Prostate gland (tissue), 2 donors: ENCODE data around the gene ATOH1. TPM values are rescaled to one million over a fixed set of nuclear protein-coding genes. Genes with fewer than 3 reads are reported as not detected.
A peak's percentile ranks its signal among the peaks of the same experiment; 100 is the strongest.

Experiments used
- DNase-seq: peaks from one replicate; pipeline ENCODE4 v3.0.0-alpha.2; 2019; ENCODE audit warnings: low spot score
- H3K27ac ChIP-seq, 2 donors: fragments of 200-600 bp; sonication (generic); 2 replicates each; pipeline ENCODE4 v1.5.1; 2017 to 2019
- H3K27me3 ChIP-seq: fragments of 200-600 bp; sonication (generic); replicated peaks from 2 replicates; pipeline ENCODE4 v1.5.1; 2019; ENCODE audit not compliant: insufficient read depth
- H3K36me3 ChIP-seq, 2 donors: fragments of 200-600 bp; sonication (generic); 1 replicate in 1 of 2; 2 replicates in 1 of 2; pipeline versions ENCODE4 v1.5.1 to v1.8.1; 2017 to 2019
- H3K4me1 ChIP-seq: fragments of 200-600 bp; sonication (generic); replicated peaks from 2 replicates; pipeline ENCODE4 v1.5.1; 2019
- H3K4me3 ChIP-seq, 2 donors: fragments of 200-600 bp; sonication (generic); 2 replicates each; pipeline ENCODE4 v1.5.1; 2017 to 2019
- H3K9me3 ChIP-seq: fragments of 200-600 bp; sonication (generic); 2 replicates; pipeline ENCODE4 v1.5.1; 2017
- POLR2A ChIP-seq: fragments of 450-650 bp; IDR thresholded peaks from one replicate; pipeline ENCODE4 v1.6.1; 2016; ENCODE audit warnings: antibody characterized with exemption, mild to moderate bottlenecking
- POLR2AphosphoS5 ChIP-seq: sonication (generic); formaldehyde crosslinking; IDR thresholded peaks from one replicate; pipeline ENCODE4 v1.6.1; 2017; ENCODE audit warnings: antibody characterized with exemption
- WGBS: methylation state at CpG from one replicate; pipeline ENCODE4 v1.1.5; 2018; 5-methylcytosine and 5-hydroxymethylcytosine counted together
- intact Hi-C: fragments of 100-400 bp; cut with DNase I; formaldehyde crosslinking; loops from one replicate; pipeline ENCODE4 v1.14.2; 2022
- small RNA-seq, 2 donors: library from RNA; depleted of rRNA; stranded (forward); fragments of <200 nt; gene quantifications; one replicate each; pipeline ENCODE3, GENCODE V24; 2016
- total RNA-seq, 2 donors: library from RNA; depleted of rRNA; stranded (reverse); fragments of >200 nt; gene quantifications; one replicate each; pipeline ENCODE4 v1.1.0, GENCODE V29; 2016
- TF ChIP-seq, protein P1 (sequence below), 4 experiments: fragments of 200-600 bp in 2 of 4; fragments of 450-650 bp in 2 of 4; sonication (generic) in 2 of 4; IDR thresholded peaks; 1 replicate in 3 of 4; 2 replicates in 1 of 4; pipeline ENCODE4 v1.5.1; 2016 to 2019; ENCODE audit warnings: antibody characterized with exemption in 4 of 4, mild to moderate bottlenecking in 2 of 4, moderate library complexity in 2 of 4

The ATOH1 gene
- total RNA-seq, 2 donors from 2014 or later, result not detected

DNA sequence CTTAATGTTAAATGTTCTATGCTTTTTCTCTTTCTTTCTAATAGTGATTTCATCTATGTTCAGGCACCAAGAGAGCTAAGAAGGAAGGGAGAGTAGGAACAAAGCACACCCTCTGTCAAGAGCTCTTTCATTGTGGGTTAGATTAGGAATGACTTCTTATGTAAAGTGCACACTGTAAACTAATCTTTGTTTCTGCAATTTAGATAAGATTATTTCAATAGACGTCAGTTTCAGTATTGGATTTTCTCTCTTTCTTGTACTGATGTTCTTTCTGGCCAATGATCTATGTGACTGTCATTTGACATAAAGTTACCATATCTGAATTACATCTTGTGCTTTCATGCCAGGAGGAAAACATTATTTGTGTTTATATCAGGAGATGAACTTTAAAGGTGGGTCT lies 48.2 kb downstream of the ATOH1 start:
- no peak overlapping the region for H3K4me3 ChIP-seq
- intact Hi-C loops, result no loop called here
- no peaks in the 10 kb centered on the region for H3K4me1 ChIP-seq
- H3K36me3 ChIP-seq, result no peaks in the 10 kb centered on the region
- TF ChIP-seq POLR2AphosphoS5 (peak; percentile 21), POLR2A (no peak)
- DNase-seq, result no peak
- no peak overlapping the region for H3K27ac ChIP-seq
- H3K9me3 ChIP-seq, result no peaks in the 10 kb centered on the region
- WGBS, result 22% methylated on average over 1 of the region's 1 CpG
- no peaks in the 10 kb centered on the region for H3K27me3 ChIP-seq

DNA sequence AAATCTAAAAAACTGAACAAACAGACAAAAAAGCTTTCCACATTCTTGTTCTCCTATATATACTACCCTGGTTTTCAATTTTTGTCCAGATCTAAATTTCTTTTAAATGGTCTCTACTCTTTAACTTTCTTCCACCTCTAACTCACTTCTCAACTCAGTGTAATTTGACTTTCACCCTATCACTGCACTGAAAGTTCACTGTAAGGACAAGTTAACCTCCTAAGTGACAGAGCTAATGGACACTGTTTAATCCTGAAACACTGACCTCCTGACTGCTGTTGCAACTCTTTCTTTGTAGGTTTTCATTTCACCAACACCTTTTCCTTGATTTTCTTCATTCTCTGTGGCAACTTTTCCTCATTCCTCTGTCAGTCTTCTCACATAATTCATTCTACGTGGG lies 50.0 kb downstream of the ATOH1 start:
- H3K4me3 ChIP-seq, result no peak overlapping the region
- TF ChIP-seq POLR2AphosphoS5, result no peak
- TF ChIP-seq, protein P1, sequence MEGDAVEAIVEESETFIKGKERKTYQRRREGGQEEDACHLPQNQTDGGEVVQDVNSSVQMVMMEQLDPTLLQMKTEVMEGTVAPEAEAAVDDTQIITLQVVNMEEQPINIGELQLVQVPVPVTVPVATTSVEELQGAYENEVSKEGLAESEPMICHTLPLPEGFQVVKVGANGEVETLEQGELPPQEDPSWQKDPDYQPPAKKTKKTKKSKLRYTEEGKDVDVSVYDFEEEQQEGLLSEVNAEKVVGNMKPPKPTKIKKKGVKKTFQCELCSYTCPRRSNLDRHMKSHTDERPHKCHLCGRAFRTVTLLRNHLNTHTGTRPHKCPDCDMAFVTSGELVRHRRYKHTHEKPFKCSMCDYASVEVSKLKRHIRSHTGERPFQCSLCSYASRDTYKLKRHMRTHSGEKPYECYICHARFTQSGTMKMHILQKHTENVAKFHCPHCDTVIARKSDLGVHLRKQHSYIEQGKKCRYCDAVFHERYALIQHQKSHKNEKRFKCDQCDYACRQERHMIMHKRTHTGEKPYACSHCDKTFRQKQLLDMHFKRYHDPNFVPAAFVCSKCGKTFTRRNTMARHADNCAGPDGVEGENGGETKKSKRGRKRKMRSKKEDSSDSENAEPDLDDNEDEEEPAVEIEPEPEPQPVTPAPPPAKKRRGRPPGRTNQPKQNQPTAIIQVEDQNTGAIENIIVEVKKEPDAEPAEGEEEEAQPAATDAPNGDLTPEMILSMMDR (IDR thresholded peaks at IDR 0.05), result no peak
- TF ChIP-seq POLR2A, result no peak
- H3K36me3 ChIP-seq, result no peaks in the 10 kb centered on the region
- intact Hi-C loops, result no loop called here
- H3K27ac ChIP-seq, result no peak overlapping the region
- no peaks in the 10 kb centered on the region for H3K4me1 ChIP-seq
- WGBS, result 65% methylated on average over 1 of the region's 1 CpG
- H3K9me3 ChIP-seq, result no peaks in the 10 kb centered on the region
- no peak for DNase-seq
- no peaks in the 10 kb centered on the region for H3K27me3 ChIP-seq

DNA sequence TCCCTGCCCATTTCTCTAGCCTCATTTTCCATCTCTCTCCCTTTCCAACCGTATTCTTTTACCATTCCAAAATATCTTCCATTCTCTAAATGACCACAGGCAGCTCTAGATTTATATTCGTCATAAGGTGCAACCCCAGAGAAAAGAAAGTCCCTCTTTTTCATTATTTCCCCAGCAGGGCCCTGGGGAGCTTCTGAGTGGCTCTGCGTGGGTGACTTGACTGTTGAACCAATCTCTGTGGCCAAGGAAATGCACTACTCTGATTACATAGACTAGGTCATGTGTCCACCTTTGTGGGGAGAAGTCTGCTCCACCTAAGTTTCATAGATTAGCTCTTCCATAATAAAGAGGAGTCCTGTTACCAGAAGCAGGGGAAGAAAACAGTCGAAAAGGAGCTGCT lies 51.4 kb downstream of the ATOH1 start:
- 79% methylated on average over 4 of the region's 4 CpGs for WGBS
- Histone ChIP-seq H3K36me3 (no peaks in the 10 kb centered on the region), H3K9me3 (no peaks in the 10 kb centered on the region), H3K27me3 (no peaks in the 10 kb centered on the region), H3K4me3 (no peak overlapping the region), H3K4me1 (no peaks in the 10 kb centered on the region), H3K27ac (no peak overlapping the region)
- no peak for DNase-seq
- TF ChIP-seq POLR2AphosphoS5 (no peak), POLR2A (no peak)
- intact Hi-C loops, result no loop called here

Small RNA genes lying within 50 kb of the gene (small RNA-seq; reads per million reads assigned to genes)
- 0 reads per million in 2 donors for gene RNA5SP164
